Measurements from ENCODE around the gene KDR.

GRCh38 chr4:55099816-55100215, 25.6 kb downstream of the KDR start:
- no peak for TF ChIP-seq CTCF (IDR thresholded peaks at IDR 0.05)
- no peak for TF ChIP-seq POLR2A (IDR thresholded peaks at IDR 0.05)
